OCI-LY1 (cell line): ENCODE results near the gene FBRSL1.

Experiments
- H2AFZ ChIP-seq: fragments of 200-600 bp; sonication (generic), shearing (Covaris generic); 2 replicates; pipeline ENCODE4 v1.6.0; 2014; ENCODE audit warnings: antibody characterized with exemption, mild to moderate bottlenecking, low read length
- H3F3A ChIP-seq: fragments of 200-600 bp; sonication (generic), shearing (Covaris generic); 2 replicates; pipeline ENCODE4 v1.6.0; 2014; ENCODE audit warnings: mild to moderate bottlenecking, antibody characterized with exemption, low read length, moderate library complexity; ENCODE audit not compliant: insufficient read depth
- H3K27ac ChIP-seq: fragments of 200-600 bp; sonication (generic); 2 replicates; pipeline ENCODE4 v1.5.1; 2014; ENCODE audit warnings: low read length, mixed run types, mild to moderate bottlenecking, low read depth; ENCODE audit not compliant: poor library complexity, severe bottlenecking
- H3K27me3 ChIP-seq: fragments of 200-600 bp; sonication (generic); 2 replicates; pipeline ENCODE4 v1.6.0; 2014; ENCODE audit warnings: antibody characterized with exemption, mild to moderate bottlenecking, low read length, moderate library complexity; ENCODE audit not compliant: insufficient read depth
- H3K36me3 ChIP-seq: fragments of 200-600 bp; sonication (generic); 2 replicates; pipeline ENCODE4 v1.6.1; 2014; ENCODE audit warnings: mild to moderate bottlenecking, antibody characterized with exemption, low read length, moderate library complexity, mixed read lengths; ENCODE audit not compliant: insufficient read depth
- H3K4me1 ChIP-seq: fragments of 200-600 bp; sonication (generic); 2 replicates; pipeline ENCODE4 v1.5.1; 2014; ENCODE audit warnings: mild to moderate bottlenecking, low read length, moderate library complexity; ENCODE audit not compliant: insufficient read depth, severe bottlenecking
- H3K4me2 ChIP-seq: fragments of 200-600 bp; sonication (generic), shearing (Covaris generic); 2 replicates; pipeline ENCODE4 v1.6.1; 2014; ENCODE audit warnings: low read length
- H3K4me3 ChIP-seq: fragments of 200-600 bp; sonication (generic); 2 replicates; pipeline ENCODE4 v1.5.1; 2014; ENCODE audit warnings: low read length, low read depth, mild to moderate bottlenecking, mixed read lengths; ENCODE audit not compliant: poor library complexity, severe bottlenecking
- H3K79me2 ChIP-seq: fragments of 200-600 bp; shearing (Covaris generic); 2 replicates; pipeline ENCODE4 v1.6.1; 2016; ENCODE audit warnings: mixed run types, low read length, mixed read lengths; ENCODE audit not compliant: insufficient read depth
- H3K9ac ChIP-seq: fragments of 200-600 bp; sonication (generic), shearing (Covaris generic); 2 replicates; pipeline ENCODE4 v1.6.1; 2014; ENCODE audit warnings: mild to moderate bottlenecking, low read length, mixed read lengths
- H3K9me2 ChIP-seq: fragments of 200-600 bp; sonication (generic), shearing (Covaris generic); 2 replicates; pipeline ENCODE4 v1.6.1; 2014; ENCODE audit warnings: low read depth, mild to moderate bottlenecking, low read length, mixed read lengths
- H3K9me3 ChIP-seq: fragments of 200-600 bp; shearing (Covaris generic); 2 replicates; pipeline ENCODE4 v1.6.1; 2014; ENCODE audit warnings: low read length, mixed read lengths
- H4K20me1 ChIP-seq: fragments of 200-600 bp; sonication (generic), shearing (Covaris generic); 2 replicates; pipeline ENCODE4 v1.6.0; 2016; ENCODE audit warnings: mild to moderate bottlenecking, low read length; ENCODE audit not compliant: insufficient read depth
- CTCF ChIP-seq: fragments of 200-600 bp; sonication (generic), shearing (Covaris generic); IDR thresholded peaks from 2 replicates; pipeline ENCODE4 v1.5.1; 2017; ENCODE audit warnings: mild to moderate bottlenecking, antibody characterized with exemption, low read length, moderate library complexity, mixed read lengths
- EZH2 ChIP-seq: fragments of 200-600 bp; sonication (generic), shearing (Covaris generic); IDR thresholded peaks from 2 replicates; pipeline ENCODE4 v1.8.0; 2017; ENCODE audit warnings: borderline replicate concordance, mixed run types, mild to moderate bottlenecking, antibody characterized with exemption, low read length, moderate library complexity, mixed read lengths

Gene FBRSL1

GRCh38 chr12:132514216-132514820, 24.4 kb downstream of the FBRSL1 start:
- no peaks in the 10 kb centered on the region for H3K9me2 ChIP-seq
- no peaks in the 10 kb centered on the region for H3F3A ChIP-seq
- H3K4me2 ChIP-seq = no peak overlapping the region
- no peak overlapping the region for H2AFZ ChIP-seq
- TF ChIP-seq EZH2 (no peak), CTCF (no peak)
- H3K36me3 ChIP-seq = no peaks in the 10 kb centered on the region; the same call in 1 of the 2 replicates
- H3K27ac ChIP-seq = no peak overlapping the region
- no peak overlapping the region for H3K4me3 ChIP-seq
- H3K9ac ChIP-seq = no peak overlapping the region
- no peaks in the 10 kb centered on the region for H4K20me1 ChIP-seq
- no peaks in the 10 kb centered on the region for H3K4me1 ChIP-seq
- no peaks in the 10 kb centered on the region for H3K27me3 ChIP-seq
- peaks cover 6% of the 10 kb centered on the region; the same call in 1 of the 2 replicates for H3K9me3 ChIP-seq
- no peaks in the 10 kb centered on the region for H3K79me2 ChIP-seq

GRCh38 chr12:132514838-132515237, 24.9 kb downstream of the FBRSL1 start:
- H3K27ac ChIP-seq = no peak overlapping the region
- H3K9ac ChIP-seq = no peak overlapping the region
- no peaks in the 10 kb centered on the region for H3K27me3 ChIP-seq
- TF ChIP-seq CTCF = no peak
- TF ChIP-seq EZH2 = no peak
- no peak overlapping the region for H2AFZ ChIP-seq
- H4K20me1 ChIP-seq = no peaks in the 10 kb centered on the region
- H3K4me2 ChIP-seq = no peak overlapping the region
- no peaks in the 10 kb centered on the region; the same call in 1 of the 2 replicates for H3K36me3 ChIP-seq
- H3F3A ChIP-seq = no peaks in the 10 kb centered on the region
- H3K9me3 ChIP-seq = peaks cover 6% of the 10 kb centered on the region; the same call in 1 of the 2 replicates
- no peaks in the 10 kb centered on the region for H3K4me1 ChIP-seq
- H3K4me3 ChIP-seq = no peak overlapping the region
- no peaks in the 10 kb centered on the region for H3K9me2 ChIP-seq
- H3K79me2 ChIP-seq = no peaks in the 10 kb centered on the region

GRCh38 chr12:132516095-132517012, 26.4 kb downstream of the FBRSL1 start:
- Histone ChIP-seq H3K9me3 (peaks cover 6% of the 10 kb centered on the region; the same call in 1 of the 2 replicates), H3K9me2 (no peaks in the 10 kb centered on the region), H3F3A (no peaks in the 10 kb centered on the region), H3K36me3 (no peaks in the 10 kb centered on the region; the same call in 1 of the 2 replicates), H2AFZ (no peak overlapping the region), H3K9ac (no peak overlapping the region), H3K27ac (no peak overlapping the region), H4K20me1 (no peaks in the 10 kb centered on the region), H3K79me2 (no peaks in the 10 kb centered on the region), H3K4me2 (no peak overlapping the region), H3K4me3 (no peak overlapping the region), H3K27me3 (no peaks in the 10 kb centered on the region), H3K4me1 (no peaks in the 10 kb centered on the region)
- no peak for TF ChIP-seq CTCF
- no peak for TF ChIP-seq EZH2
